Measurements from ENCODE around the gene INSM1.

Gene INSM1

GRCh38 chr20:20395087-20395486, 27.2 kb downstream of the INSM1 start:
- Mint-ChIP-seq H3K36me3 (peaks cover 4% of the 10 kb centered on the region), H3K9me3 (no peaks in the 10 kb centered on the region), H3K4me1 (no peaks in the 10 kb centered on the region), H3K27ac (no peak overlapping the region), H3K27me3 (no peaks in the 10 kb centered on the region), H3K4me3 (no peak overlapping the region)
- CTCF ChIA-PET, result no interaction called here
- DNase-seq, result no peak

- no peak overlapping the region for H3K27ac Mint-ChIP-seq
These were observed 28.1 kb downstream of the INSM1 start for GRCh38 chr20:20395903-20396568.

GRCh38 chr20:20396794-20397193, 28.9 kb downstream of the INSM1 start:
- Mint-ChIP-seq H3K4me1 (no peaks in the 10 kb centered on the region), H3K27me3 (no peaks in the 10 kb centered on the region), H3K27ac (no peak overlapping the region), H3K9me3 (no peaks in the 10 kb centered on the region), H3K36me3 (peaks cover 4% of the 10 kb centered on the region), H3K4me3 (no peak overlapping the region)
- DNase-seq, result no peak
- CTCF ChIA-PET, result no interaction called here

More at GRCh38 chr20:20395903-20396568, 28.1 kb downstream of the INSM1 start:
- H3K9me3 Mint-ChIP-seq, result no peaks in the 10 kb centered on the region
- CTCF ChIA-PET, result no interaction called here
- H3K4me3 Mint-ChIP-seq, result no peak overlapping the region
- no peaks in the 10 kb centered on the region for H3K27me3 Mint-ChIP-seq
- no peak for DNase-seq
- peaks cover 4% of the 10 kb centered on the region for H3K36me3 Mint-ChIP-seq
- H3K4me1 Mint-ChIP-seq, result no peaks in the 10 kb centered on the region

- no peaks in the 10 kb centered on the region for H3K4me1 Mint-ChIP-seq
- H3K36me3 Mint-ChIP-seq, result peaks cover under 1% of the 10 kb centered on the region
- CTCF ChIA-PET, result no interaction called here
- H3K27ac Mint-ChIP-seq, result no peak overlapping the region
- no peak for DNase-seq
- no peaks in the 10 kb centered on the region for H3K27me3 Mint-ChIP-seq
- no peak overlapping the region for H3K4me3 Mint-ChIP-seq
- no peaks in the 10 kb centered on the region for H3K9me3 Mint-ChIP-seq
These were observed 30.2 kb downstream of the INSM1 start for GRCh38 chr20:20398123-20398522.

- Mint-ChIP-seq H3K9me3 (no peaks in the 10 kb centered on the region), H3K27ac (no peak overlapping the region), H3K4me3 (no peak overlapping the region), H3K36me3 (no peaks in the 10 kb centered on the region), H3K4me1 (peaks cover under 1% of the 10 kb centered on the region), H3K27me3 (no peaks in the 10 kb centered on the region)
- no peak for DNase-seq
- CTCF ChIA-PET, result no interaction called here
These were observed 31.9 kb downstream of the INSM1 start for GRCh38 chr20:20399531-20400500.

- Mint-ChIP-seq H3K36me3 (no peaks in the 10 kb centered on the region), H3K27me3 (no peaks in the 10 kb centered on the region), H3K9me3 (no peaks in the 10 kb centered on the region), H3K27ac (no peak overlapping the region), H3K4me3 (no peak overlapping the region), H3K4me1 (peaks cover 2% of the 10 kb centered on the region)
- no peak for DNase-seq
- CTCF ChIA-PET, result interaction anchor here (0.9 kb wide), 1 partner anchor 17 kb away, joined by 3 read pairs; no protein-coding TSS in a partner anchor
These were observed 34.1 kb downstream of the INSM1 start for GRCh38 chr20:20401991-20402390.

GRCh38 chr20:20404633-20405032, 36.7 kb downstream of the INSM1 start:
- no peak overlapping the region for H3K27ac Mint-ChIP-seq
- CTCF ChIA-PET, result no interaction called here

GRCh38 chr20:20405623-20406022, 37.7 kb downstream of the INSM1 start:
- no peaks in the 10 kb centered on the region for H3K9me3 Mint-ChIP-seq
- H3K36me3 Mint-ChIP-seq, result no peaks in the 10 kb centered on the region
- H3K27ac Mint-ChIP-seq, result no peak overlapping the region
- peaks cover 2% of the 10 kb centered on the region for H3K4me1 Mint-ChIP-seq
- H3K4me3 Mint-ChIP-seq, result no peak overlapping the region
- no peaks in the 10 kb centered on the region for H3K27me3 Mint-ChIP-seq
- DNase-seq, result no peak
- CTCF ChIA-PET, result no interaction called here

More at GRCh38 chr20:20404633-20405032, 36.7 kb downstream of the INSM1 start:
- DNase-seq, result no peak
- peaks cover 2% of the 10 kb centered on the region for H3K4me1 Mint-ChIP-seq
- no peaks in the 10 kb centered on the region for H3K36me3 Mint-ChIP-seq
- no peaks in the 10 kb centered on the region for H3K9me3 Mint-ChIP-seq
- H3K27me3 Mint-ChIP-seq, result no peaks in the 10 kb centered on the region
- no peak overlapping the region for H3K4me3 Mint-ChIP-seq

GRCh38 chr20:20406306-20406705, 38.4 kb downstream of the INSM1 start:
- CTCF ChIA-PET, result no interaction called here
- Mint-ChIP-seq H3K27me3 (no peaks in the 10 kb centered on the region), H3K9me3 (no peaks in the 10 kb centered on the region), H3K4me1 (peaks cover 2% of the 10 kb centered on the region), H3K27ac (no peak overlapping the region), H3K36me3 (no peaks in the 10 kb centered on the region), H3K4me3 (no peak overlapping the region)
- DNase-seq, result no peak

GRCh38 chr20:20407891-20408805, 40.2 kb downstream of the INSM1 start:
- no peak overlapping the region for H3K27ac Mint-ChIP-seq

GRCh38 chr20:20409331-20409730, 41.4 kb downstream of the INSM1 start:
- Mint-ChIP-seq H3K9me3 (no peaks in the 10 kb centered on the region), H3K27me3 (no peaks in the 10 kb centered on the region), H3K36me3 (no peaks in the 10 kb centered on the region), H3K4me1 (peaks cover 2% of the 10 kb centered on the region), H3K27ac (no peak overlapping the region), H3K4me3 (no peak overlapping the region)
- no peak for DNase-seq
- CTCF ChIA-PET, result no interaction called here

More at GRCh38 chr20:20407891-20408805, 40.2 kb downstream of the INSM1 start:
- Mint-ChIP-seq H3K9me3 (no peaks in the 10 kb centered on the region), H3K27me3 (no peaks in the 10 kb centered on the region), H3K36me3 (no peaks in the 10 kb centered on the region), H3K4me3 (no peak overlapping the region), H3K4me1 (peaks cover 2% of the 10 kb centered on the region)
- DNase-seq, result no peak
- CTCF ChIA-PET, result no interaction called here

- Mint-ChIP-seq H3K9me3 (no peaks in the 10 kb centered on the region), H3K27ac (no peak overlapping the region), H3K4me3 (no peak overlapping the region), H3K36me3 (no peaks in the 10 kb centered on the region), H3K27me3 (no peaks in the 10 kb centered on the region), H3K4me1 (no peaks in the 10 kb centered on the region)
- no peak for DNase-seq
- CTCF ChIA-PET, result interaction anchor here (1.2 kb wide), 1 partner anchor 174 kb away, joined by 3 read pairs; no protein-coding TSS in a partner anchor
These were observed 42.8 kb downstream of the INSM1 start for GRCh38 chr20:20410678-20411077.

- CTCF ChIA-PET, result interaction anchor here (1.2 kb wide), 1 partner anchor 175 kb away, joined by 3 read pairs; no protein-coding TSS in a partner anchor
- Mint-ChIP-seq H3K36me3 (no peaks in the 10 kb centered on the region), H3K27me3 (no peaks in the 10 kb centered on the region), H3K27ac (no peak overlapping the region), H3K9me3 (no peaks in the 10 kb centered on the region), H3K4me1 (no peaks in the 10 kb centered on the region), H3K4me3 (no peak overlapping the region)
- no peak for DNase-seq
These were observed 43.5 kb downstream of the INSM1 start for GRCh38 chr20:20411402-20411801.

- Mint-ChIP-seq H3K27me3 (no peaks in the 10 kb centered on the region), H3K36me3 (no peaks in the 10 kb centered on the region), H3K9me3 (no peaks in the 10 kb centered on the region), H3K4me3 (no peak overlapping the region), H3K27ac (no peak overlapping the region), H3K4me1 (no peaks in the 10 kb centered on the region)
- no peak for DNase-seq
- CTCF ChIA-PET, result interaction anchor here (1.2 kb wide), 1 partner anchor 175 kb away, joined by 3 read pairs; no protein-coding TSS in a partner anchor
These were observed 43.9 kb downstream of the INSM1 start for GRCh38 chr20:20411836-20412235.
